NCI-H510A (cell line): ENCODE measurements around the gene NCR2.

Experiments used
- DNase-seq: peaks from one replicate; lab custom pipeline; 2025; lab: John Stamatoyannopoulos, UW

NCR2 gene

GRCh38 chr6:41359617-41360313 is 24.4 kb downstream of the NCR2 start:
- no peak for DNase-seq

- no peak for DNase-seq
Measured at GRCh38 chr6:41360314-41360685, 24.9 kb downstream of the NCR2 start.

GRCh38 chr6:41366150-41366549 is 30.7 kb downstream of the NCR2 start:
- no peak for DNase-seq

- DNase-seq: no peak
Measured at GRCh38 chr6:41367061-41367460, 31.7 kb downstream of the NCR2 start.

- peak; percentile 69 for DNase-seq
Measured at GRCh38 chr6:41367700-41368099, 32.3 kb downstream of the NCR2 start.

- DNase-seq: no peak
Measured at GRCh38 chr6:41370488-41371111, 35.2 kb downstream of the NCR2 start.

GRCh38 chr6:41371461-41371991 is 36.1 kb downstream of the NCR2 start:
- DNase-seq: no peak

- no peak for DNase-seq
Measured at GRCh38 chr6:41371992-41372831, 36.8 kb downstream of the NCR2 start.

- DNase-seq: no peak
Measured at GRCh38 chr6:41372832-41373626, 37.6 kb downstream of the NCR2 start.

GRCh38 chr6:41373627-41373918 is 38.2 kb downstream of the NCR2 start:
- DNase-seq: no peak

- DNase-seq: no peak
Measured at GRCh38 chr6:41373919-41374617, 38.7 kb downstream of the NCR2 start.

GRCh38 chr6:41374618-41375590 is 39.5 kb downstream of the NCR2 start:
- DNase-seq: no peak

GRCh38 chr6:41375598-41376151 is 40.3 kb downstream of the NCR2 start:
- DNase-seq: no peak

GRCh38 chr6:41376176-41376575 is 40.8 kb downstream of the NCR2 start:
- DNase-seq: no peak

- no peak for DNase-seq
Measured at GRCh38 chr6:41377071-41377470, 41.7 kb downstream of the NCR2 start.

GRCh38 chr6:41379306-41379705 is 43.9 kb downstream of the NCR2 start:
- DNase-seq: no peak

- no peak for DNase-seq
Measured at GRCh38 chr6:41386594-41386993, 51.2 kb downstream of the NCR2 start.

GRCh38 chr6:41392246-41392645 is 56.8 kb downstream of the NCR2 start:
- DNase-seq: no peak

- no peak for DNase-seq
Measured at GRCh38 chr6:41396335-41396734, 60.9 kb downstream of the NCR2 start.

- DNase-seq: no peak
Measured at GRCh38 chr6:41399424-41399823, 64.0 kb downstream of the NCR2 start.
